Neural cell (in vitro differentiated cells): ENCODE data around the gene GALNT2. TPM values are rescaled to one million over a fixed set of nuclear protein-coding genes. Genes with fewer than 3 reads are reported as not detected.

Source experiments
- H2AFZ ChIP-seq: fragments of 200-600, 300-800 bp; sonication (generic), shearing (Covaris generic); 2 replicates; pipeline ENCODE4 v1.6.0; 2014; ENCODE audit warnings: low read depth, mild to moderate bottlenecking, antibody characterized with exemption, low read length, moderate library complexity
- H3F3A ChIP-seq: fragments of 200-600 bp; shearing (Covaris generic); 2 replicates; pipeline ENCODE4 v1.6.1; 2016; ENCODE audit warnings: mild to moderate bottlenecking, moderate library complexity, mixed read lengths, antibody characterized with exemption, low read length; ENCODE audit not compliant: insufficient read depth, poor library complexity, severe bottlenecking
- H3K27ac ChIP-seq: fragments of 200-600, 300-800 bp; sonication (generic), shearing (Covaris generic); 2 replicates; pipeline ENCODE4 v1.5.1; 2014; ENCODE audit warnings: mild to moderate bottlenecking, low read length, moderate library complexity
- H3K27me3 ChIP-seq: fragments of 300-800, 200-600 bp; sonication (generic), shearing (Covaris generic); 2 replicates; pipeline ENCODE4 v1.6.0; 2014; ENCODE audit warnings: mild to moderate bottlenecking, low read depth, low read length, moderate library complexity; ENCODE audit not compliant: insufficient read depth
- H3K36me3 ChIP-seq: fragments of 300-800, 200-600 bp; sonication (generic), shearing (Covaris generic); 2 replicates; pipeline ENCODE4 v1.5.1; 2014; ENCODE audit warnings: mild to moderate bottlenecking, antibody characterized with exemption, low read length, moderate library complexity; ENCODE audit not compliant: insufficient read depth
- H3K4me2 ChIP-seq: fragments of 300-800, 200-600 bp; sonication (generic), shearing (Covaris generic); 2 replicates; pipeline ENCODE4 v1.6.0; 2014; ENCODE audit warnings: mild to moderate bottlenecking, low read length
- H3K4me3 ChIP-seq: fragments of 300-800, 200-600 bp; sonication (generic), shearing (Covaris generic); 2 replicates; pipeline ENCODE4 v1.5.1; 2014; ENCODE audit warnings: mild to moderate bottlenecking, low read length, moderate library complexity
- H3K79me2 ChIP-seq: fragments of 200-600 bp; shearing (Covaris generic); replicated peaks from 2 replicates; pipeline ENCODE4 v1.6.0; 2014; ENCODE audit warnings: mild to moderate bottlenecking, low read length, moderate library complexity; ENCODE audit not compliant: insufficient read depth
- H3K9ac ChIP-seq: fragments of 300-800, 200-600 bp; sonication (generic), shearing (Covaris generic); 2 replicates; pipeline ENCODE4 v1.6.1; 2016; ENCODE audit warnings: mild to moderate bottlenecking, low read length, mixed read lengths
- H3K9me2 ChIP-seq: fragments of 200-600 bp; shearing (Covaris generic); 2 replicates; pipeline ENCODE4 v1.6.1; 2016; ENCODE audit warnings: mild to moderate bottlenecking, low read length, mixed read lengths; ENCODE audit not compliant: insufficient read depth
- H3K9me3 ChIP-seq: fragments of 200-600, 300-800 bp; sonication (generic), shearing (Covaris generic); 2 replicates; pipeline ENCODE4 v1.6.1; 2016; ENCODE audit warnings: mild to moderate bottlenecking, mixed run types, low read length, moderate library complexity, mixed read lengths
- H4K20me1 ChIP-seq: fragments of 200-600 bp; shearing (Covaris generic); 2 replicates; pipeline ENCODE4 v1.6.1; 2016; ENCODE audit warnings: mild to moderate bottlenecking, mixed run types; ENCODE audit not compliant: insufficient read depth
- EP300 ChIP-seq: fragments of 450-650 bp; conservative IDR thresholded peaks from 2 replicates; pipeline ENCODE4 v1.6.1; 2014; ENCODE audit warnings: antibody characterized with exemption, mild to moderate bottlenecking, moderate library complexity; ENCODE audit not compliant: poor library complexity, severe bottlenecking
- EZH2 ChIP-seq: fragments of 200-600, 300-800 bp; shearing (Covaris generic), sonication (generic); IDR thresholded peaks from 2 replicates; pipeline ENCODE4 v1.6.1; 2014; ENCODE audit warnings: antibody characterized with exemption, low read length, borderline replicate concordance, mild to moderate bottlenecking; ENCODE audit not compliant: insufficient read depth, poor library complexity, severe bottlenecking
- MXI1 ChIP-seq: fragments of 450-650 bp; conservative IDR thresholded peaks from 2 replicates; pipeline ENCODE4 v1.6.1; 2014; ENCODE audit warnings: antibody characterized with exemption, mild to moderate bottlenecking; ENCODE audit not compliant: poor library complexity, severe bottlenecking
- POLR2AphosphoS5 ChIP-seq: IDR thresholded peaks from 2 replicates; pipeline ENCODE4 v1.6.1; 2012
- RAD21 ChIP-seq: fragments of 450-650 bp; conservative IDR thresholded peaks from 2 replicates; pipeline ENCODE4 v1.6.1; 2014; ENCODE audit warnings: antibody characterized with exemption, mild to moderate bottlenecking, moderate library complexity
- REST ChIP-seq: IDR thresholded peaks from 2 replicates; pipeline ENCODE4 v1.6.1; 2012; ENCODE audit warnings: borderline replicate concordance
- SMC3 ChIP-seq: fragments of 450-650 bp; conservative IDR thresholded peaks from 2 replicates; pipeline ENCODE4 v1.6.1; 2014; ENCODE audit warnings: antibody characterized with exemption, mild to moderate bottlenecking, moderate library complexity; ENCODE audit not compliant: poor library complexity
- TAF1 ChIP-seq: IDR thresholded peaks from 2 replicates; pipeline ENCODE4 v1.6.1; 2012; ENCODE audit warnings: low read depth
- polyA minus RNA-seq: library from RNA; depleted of rRNA, polyadenylated mRNA; stranded (reverse); fragments of >200 nt; gene quantifications from 2 replicates; pipeline ENCODE4 v1.2.3, GENCODE V29; 2014
- polyA plus RNA-seq: library from polyadenylated mRNA; depleted of rRNA; stranded (reverse); fragments of >200 nt; gene quantifications from 2 replicates; pipeline ENCODE4 v1.2.3, GENCODE V29; 2014
- TF ChIP-seq, protein P1 (sequence below): fragments of 450-650 bp; IDR thresholded peaks from 2 replicates; pipeline ENCODE4 v1.5.1; 2014; ENCODE audit warnings: antibody characterized with exemption, mild to moderate bottlenecking, moderate library complexity; ENCODE audit not compliant: poor library complexity, severe bottlenecking

GALNT2 gene
- polyA plus RNA-seq (38.8 and 43.5 TPM in 2 replicates), polyA minus RNA-seq (57.3 and 63.1 TPM in 2 replicates)

- Histone ChIP-seq H3K27ac (peak within 1 kb of the TSS; percentile 48), H3F3A (no peaks in the 10 kb centered on the region), H4K20me1 (no peaks in the 10 kb centered on the region), H3K9me3 (no peaks in the 10 kb centered on the region), H3K27me3 (no peaks in the 10 kb centered on the region), H3K9me2 (no peaks in the 10 kb centered on the region), H3K4me3 (peak within 1 kb of the TSS; percentile 99), H3K79me2 (peaks cover 22% of the 10 kb centered on the region), H3K36me3 (no peaks in the 10 kb centered on the region), H3K9ac (peak within 1 kb of the TSS; percentile 75), H3K4me2 (peak within 1 kb of the TSS; percentile 97), H2AFZ (peak within 1 kb of the TSS; percentile 38)
- no peak for TF ChIP-seq EZH2
- no peak for TF ChIP-seq SMC3
- TF ChIP-seq EP300, result no peak
- TF ChIP-seq RAD21, result peak; percentile 17
- no peak for TF ChIP-seq TAF1
- TF ChIP-seq, protein P1, sequence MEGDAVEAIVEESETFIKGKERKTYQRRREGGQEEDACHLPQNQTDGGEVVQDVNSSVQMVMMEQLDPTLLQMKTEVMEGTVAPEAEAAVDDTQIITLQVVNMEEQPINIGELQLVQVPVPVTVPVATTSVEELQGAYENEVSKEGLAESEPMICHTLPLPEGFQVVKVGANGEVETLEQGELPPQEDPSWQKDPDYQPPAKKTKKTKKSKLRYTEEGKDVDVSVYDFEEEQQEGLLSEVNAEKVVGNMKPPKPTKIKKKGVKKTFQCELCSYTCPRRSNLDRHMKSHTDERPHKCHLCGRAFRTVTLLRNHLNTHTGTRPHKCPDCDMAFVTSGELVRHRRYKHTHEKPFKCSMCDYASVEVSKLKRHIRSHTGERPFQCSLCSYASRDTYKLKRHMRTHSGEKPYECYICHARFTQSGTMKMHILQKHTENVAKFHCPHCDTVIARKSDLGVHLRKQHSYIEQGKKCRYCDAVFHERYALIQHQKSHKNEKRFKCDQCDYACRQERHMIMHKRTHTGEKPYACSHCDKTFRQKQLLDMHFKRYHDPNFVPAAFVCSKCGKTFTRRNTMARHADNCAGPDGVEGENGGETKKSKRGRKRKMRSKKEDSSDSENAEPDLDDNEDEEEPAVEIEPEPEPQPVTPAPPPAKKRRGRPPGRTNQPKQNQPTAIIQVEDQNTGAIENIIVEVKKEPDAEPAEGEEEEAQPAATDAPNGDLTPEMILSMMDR, result peak; percentile 26
- peak; percentile 52 for TF ChIP-seq MXI1
- TF ChIP-seq POLR2AphosphoS5, result no peak
- TF ChIP-seq REST, result peak; percentile 7
Measured at GRCh38 chr1:230066466-230067404, at the start of gene GALNT2. TSS of gene GALNT2 (plus strand) at chr1:230067238. CDS start at chr1:230067281, 43 bp downstream.

DNA sequence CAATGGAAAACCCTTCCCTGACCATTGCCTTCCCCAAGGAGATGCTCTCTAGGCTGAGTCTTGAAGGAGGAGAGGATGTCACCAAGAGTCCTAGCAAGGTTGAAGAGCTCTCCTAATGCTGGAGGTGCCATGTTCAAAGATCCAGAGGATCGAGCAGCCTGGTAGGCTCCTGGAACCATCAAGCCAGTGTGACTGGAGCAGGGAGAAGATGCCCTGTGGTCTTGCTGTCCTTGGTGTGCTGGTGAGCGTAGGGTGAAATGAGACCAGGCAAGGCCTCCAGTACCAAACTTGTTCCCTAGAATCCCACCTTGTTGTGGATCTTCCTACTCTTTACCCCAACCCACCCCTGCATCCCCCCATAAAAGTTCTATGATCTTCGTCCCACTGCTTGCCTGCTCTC, 46.6 kb upstream of the GALNT2 start:
- H3K9me3 ChIP-seq, result no peaks in the 10 kb centered on the region
- no peak overlapping the region for H2AFZ ChIP-seq
- H3F3A ChIP-seq, result no peaks in the 10 kb centered on the region
- H3K27ac ChIP-seq, result no peak overlapping the region
- H3K4me2 ChIP-seq, result no peak overlapping the region
- TF ChIP-seq REST (no peak), MXI1 (no peak), RAD21 (no peak), EZH2 (no peak), EP300 (no peak), TAF1 (no peak), SMC3 (no peak)
- TF ChIP-seq, protein P1, result no peak
- no peak overlapping the region for H3K9ac ChIP-seq
- no peaks in the 10 kb centered on the region for H3K36me3 ChIP-seq
- H3K27me3 ChIP-seq, result no peaks in the 10 kb centered on the region
- no peaks in the 10 kb centered on the region for H3K79me2 ChIP-seq
- H3K9me2 ChIP-seq, result no peaks in the 10 kb centered on the region
- H3K4me3 ChIP-seq, result no peak overlapping the region
- no peaks in the 10 kb centered on the region for H4K20me1 ChIP-seq
